Femur (tissue), 1 donor: ENCODE results near the gene CSNK2A2.

Experiments used
- DNase-seq: peaks from one replicate; pipeline ENCODE4 v3.0.0-alpha.2; 2017

The CSNK2A2 gene

DNA sequence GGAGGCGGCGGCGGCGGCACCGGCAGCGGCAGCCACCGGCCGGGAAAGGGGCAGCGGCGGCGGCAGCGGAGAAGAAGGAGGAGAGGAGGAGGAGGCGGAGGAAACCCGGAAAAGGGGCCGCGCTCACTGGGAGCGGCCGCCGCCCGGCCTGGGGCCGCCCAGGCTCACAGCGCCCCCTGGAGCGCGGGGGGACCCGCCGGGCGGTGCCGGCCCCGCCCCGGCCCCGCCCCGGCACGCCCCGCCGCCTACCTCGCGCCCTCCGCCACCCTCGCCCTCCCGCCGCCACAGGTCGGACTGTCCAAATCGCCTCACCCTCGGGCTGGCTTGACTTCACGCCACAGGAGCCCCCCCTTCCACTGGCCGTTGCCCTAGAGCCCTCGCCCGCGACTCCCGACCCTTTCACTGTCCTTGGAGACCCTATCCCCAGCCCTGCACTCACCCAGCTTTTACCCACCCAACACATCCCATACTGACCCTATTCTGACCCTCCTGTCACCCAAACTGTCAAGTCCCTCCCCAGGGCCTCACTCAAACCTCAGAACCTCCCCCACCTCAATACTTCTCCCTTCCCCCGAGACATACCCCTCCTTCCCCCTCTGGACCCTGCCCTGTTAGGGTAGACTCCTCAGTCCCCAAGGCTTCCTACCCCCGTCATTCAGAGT, at the start of gene CSNK2A2:
Gene CSNK2A2 (minus strand): TSS at position 85 of the 662 bp plus-strand sequence. CDS start 370 bp downstream, outside the sequence.
- peak; percentile 76 for DNase-seq

- no peak for DNase-seq
Measured at GRCh38 chr16:58243528-58244004, 45.7 kb upstream of the CSNK2A2 start.

DNA sequence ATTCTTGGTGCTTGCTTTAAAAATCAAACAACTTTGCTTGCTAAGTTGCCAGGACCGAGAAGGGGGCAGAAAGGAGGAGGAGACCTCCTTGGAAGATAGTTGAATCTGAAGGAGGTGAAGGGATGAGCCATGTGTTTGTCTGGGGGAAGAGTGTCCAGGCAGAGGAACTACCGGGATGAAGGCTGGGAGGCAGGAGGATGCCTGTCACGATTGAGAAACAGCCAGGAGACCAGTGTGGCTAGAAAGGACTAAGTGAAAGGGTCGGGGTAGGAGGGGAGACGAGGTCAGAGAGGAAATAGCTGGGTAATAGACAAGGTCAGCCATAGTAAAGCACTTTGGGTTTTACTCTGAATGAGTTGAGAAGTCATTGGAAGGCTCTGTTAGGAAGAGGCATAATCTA, 38.9 kb upstream of the CSNK2A2 start:
- no peak for DNase-seq

- peak; percentile 72 for DNase-seq
Measured at GRCh38 chr16:58236231-58236690, 38.4 kb upstream of the CSNK2A2 start.

- no peak for DNase-seq
Measured at GRCh38 chr16:58235663-58236062, 37.8 kb upstream of the CSNK2A2 start.

DNA sequence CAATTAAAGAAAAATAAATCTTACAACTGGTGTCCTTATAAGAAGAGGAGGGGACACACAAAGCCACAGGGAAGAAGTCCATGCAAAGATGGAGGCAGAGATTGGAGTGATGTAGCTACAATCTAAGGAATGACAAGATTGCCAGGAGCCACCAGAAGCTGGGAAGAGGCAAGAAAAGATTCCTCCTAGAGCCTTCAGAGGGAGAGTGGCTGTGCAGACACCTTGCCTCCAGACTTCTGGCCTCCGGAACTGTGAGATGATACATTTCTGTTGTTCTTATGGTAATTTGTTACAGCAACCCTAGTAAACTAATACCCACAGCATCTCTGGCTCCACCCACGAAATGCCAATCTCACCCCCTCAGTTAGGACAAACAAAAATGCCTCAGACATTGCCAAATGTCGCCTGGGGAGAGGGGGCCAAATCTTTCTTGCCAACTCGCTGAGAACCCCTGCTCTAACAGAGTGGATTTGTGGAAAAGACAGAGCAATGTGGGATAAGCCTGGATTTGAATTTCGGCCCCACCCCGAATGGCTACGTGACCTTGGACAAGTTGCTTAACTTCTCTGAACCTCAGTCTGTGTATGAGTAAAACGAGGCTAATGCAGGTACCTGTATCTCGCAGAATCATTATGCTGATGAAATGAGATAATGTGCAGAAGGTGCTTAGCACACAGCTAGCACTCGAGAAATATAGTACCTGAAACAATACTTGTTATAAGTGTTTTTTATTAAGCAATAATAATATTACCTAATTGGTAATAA, 37.1 kb upstream of the CSNK2A2 start:
- no peak for DNase-seq

- no peak for DNase-seq
Measured at GRCh38 chr16:58230259-58230658, 32.4 kb upstream of the CSNK2A2 start.

- DNase-seq, result no peak
Measured at GRCh38 chr16:58226790-58227189, 28.9 kb upstream of the CSNK2A2 start.

DNA sequence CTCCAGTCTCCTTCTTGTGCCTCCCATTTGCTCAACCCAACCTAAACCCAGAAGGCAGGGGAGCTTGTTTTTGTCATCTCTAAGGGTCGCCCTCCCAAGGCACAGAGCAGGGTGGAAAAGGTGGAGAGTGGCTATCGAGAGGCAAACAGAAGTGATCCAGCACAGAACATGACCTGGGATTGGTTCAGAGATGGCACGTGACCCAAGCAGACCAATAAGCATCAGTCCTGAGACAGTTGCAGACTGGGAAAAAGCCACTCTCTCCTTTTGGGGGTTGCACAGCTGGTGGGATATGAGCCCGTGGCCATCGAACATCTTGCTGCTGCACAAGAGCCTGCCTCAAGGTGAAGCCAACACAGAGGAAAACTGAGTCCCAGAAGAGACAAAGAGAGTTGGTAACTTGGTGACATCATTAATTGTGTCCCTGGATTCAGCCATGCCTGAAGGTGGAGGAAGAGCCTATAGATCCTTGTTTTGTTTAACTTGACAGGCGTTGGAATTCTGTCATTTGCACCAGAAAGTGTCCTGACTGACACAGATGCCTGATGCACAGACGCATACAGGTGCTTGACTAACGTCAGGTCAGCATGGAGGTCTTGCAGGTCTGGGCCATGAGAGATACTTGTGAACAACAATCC, 28.2 kb upstream of the CSNK2A2 start:
- no peak for DNase-seq

DNA sequence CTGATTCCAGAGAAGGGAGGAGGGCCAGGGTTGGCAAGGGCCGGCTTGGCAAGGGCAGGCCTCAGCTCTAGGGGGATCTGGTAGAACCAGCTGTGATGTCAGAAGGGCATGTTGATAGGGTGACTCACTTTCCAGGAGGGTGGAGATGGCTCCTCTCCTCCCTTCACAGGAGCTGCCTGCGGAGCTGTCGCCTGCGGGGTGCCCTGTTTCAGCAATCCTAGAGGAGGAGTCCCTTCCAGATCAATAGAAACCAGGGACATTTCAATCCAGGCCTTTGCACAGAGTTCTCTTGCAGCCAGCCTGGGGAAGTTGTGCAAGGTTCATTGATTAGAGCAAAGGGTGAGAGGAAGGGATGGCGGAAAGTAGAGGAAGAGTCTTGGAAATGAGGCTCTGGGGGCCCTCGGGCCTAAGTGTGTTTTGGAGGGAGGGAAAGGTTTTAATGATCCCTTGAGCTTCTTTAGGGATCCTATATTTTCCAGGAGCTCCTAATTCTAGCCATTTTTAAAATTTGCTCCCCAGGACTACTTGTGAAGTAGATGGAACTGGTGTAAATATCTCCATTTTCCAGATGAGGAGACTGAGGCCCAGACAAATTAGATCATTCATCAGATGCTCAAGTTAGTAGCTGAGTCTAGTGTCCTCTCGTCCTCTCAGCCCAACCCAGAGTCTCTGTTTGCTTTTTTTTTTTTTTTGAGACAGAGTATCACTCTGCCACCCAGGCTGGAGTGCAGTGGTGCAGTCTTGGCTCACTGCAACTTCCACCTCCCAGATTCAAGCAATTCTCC, 24.8 kb upstream of the CSNK2A2 start:
- DNase-seq, result no peak

- DNase-seq, result no peak
Measured at GRCh38 chr16:58219432-58219831, 21.5 kb upstream of the CSNK2A2 start.

DNA sequence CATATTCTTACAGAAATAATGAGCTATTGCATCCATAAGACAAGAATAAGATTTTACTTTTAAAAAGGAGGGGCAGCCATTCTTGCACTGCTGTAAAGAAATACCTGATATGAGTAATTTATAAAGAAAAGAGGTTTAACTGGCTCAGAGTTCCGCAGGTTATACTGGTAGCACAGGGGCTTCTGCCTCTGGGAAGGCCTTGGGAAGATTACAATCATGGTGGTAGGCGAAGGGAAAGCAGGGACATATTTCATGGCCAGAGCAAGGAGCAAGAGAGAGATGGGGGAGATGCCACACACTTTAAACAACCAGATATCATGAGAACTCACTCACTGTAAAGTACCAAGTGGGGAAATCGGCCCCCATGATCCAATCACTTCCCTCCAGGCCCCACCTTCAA, 20.9 kb upstream of the CSNK2A2 start:
- no peak for DNase-seq

DNA sequence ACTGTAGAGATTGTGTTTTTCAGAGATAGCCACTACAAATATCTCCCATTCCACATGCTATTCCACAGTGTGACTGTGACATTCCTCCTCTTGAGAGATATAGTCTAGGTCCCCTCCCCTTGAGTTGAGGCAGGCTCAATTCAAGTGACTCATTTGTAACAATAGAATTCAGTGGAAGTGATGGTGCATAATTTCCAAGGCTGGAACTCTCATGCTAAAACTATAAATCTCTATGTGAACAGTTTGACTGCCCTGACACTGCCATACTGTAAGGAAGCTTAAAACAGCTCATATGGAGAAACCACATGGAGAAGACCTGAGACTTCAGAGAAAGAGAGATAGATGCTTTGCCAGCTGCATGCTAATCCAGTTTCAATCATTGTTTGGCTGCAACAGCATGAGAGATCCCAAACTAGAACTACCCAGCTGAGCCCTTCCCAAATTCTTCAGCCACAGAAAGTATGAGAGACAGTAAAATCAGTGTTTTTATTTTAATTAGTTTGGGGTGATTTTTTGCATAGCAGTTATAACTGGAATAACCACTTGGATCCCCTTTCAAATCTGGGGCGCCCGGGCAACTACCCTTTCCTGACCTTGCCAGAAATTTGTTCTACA, 19.5 kb upstream of the CSNK2A2 start:
- DNase-seq, result no peak

GRCh38 chr16:58212824-58213655, 15.1 kb upstream of the CSNK2A2 start:
- no peak for DNase-seq

- no peak for DNase-seq
Measured at GRCh38 chr16:58211846-58212245, 13.9 kb upstream of the CSNK2A2 start.

- no peak for DNase-seq
Measured at GRCh38 chr16:58211245-58211644, 13.3 kb upstream of the CSNK2A2 start.

DNA sequence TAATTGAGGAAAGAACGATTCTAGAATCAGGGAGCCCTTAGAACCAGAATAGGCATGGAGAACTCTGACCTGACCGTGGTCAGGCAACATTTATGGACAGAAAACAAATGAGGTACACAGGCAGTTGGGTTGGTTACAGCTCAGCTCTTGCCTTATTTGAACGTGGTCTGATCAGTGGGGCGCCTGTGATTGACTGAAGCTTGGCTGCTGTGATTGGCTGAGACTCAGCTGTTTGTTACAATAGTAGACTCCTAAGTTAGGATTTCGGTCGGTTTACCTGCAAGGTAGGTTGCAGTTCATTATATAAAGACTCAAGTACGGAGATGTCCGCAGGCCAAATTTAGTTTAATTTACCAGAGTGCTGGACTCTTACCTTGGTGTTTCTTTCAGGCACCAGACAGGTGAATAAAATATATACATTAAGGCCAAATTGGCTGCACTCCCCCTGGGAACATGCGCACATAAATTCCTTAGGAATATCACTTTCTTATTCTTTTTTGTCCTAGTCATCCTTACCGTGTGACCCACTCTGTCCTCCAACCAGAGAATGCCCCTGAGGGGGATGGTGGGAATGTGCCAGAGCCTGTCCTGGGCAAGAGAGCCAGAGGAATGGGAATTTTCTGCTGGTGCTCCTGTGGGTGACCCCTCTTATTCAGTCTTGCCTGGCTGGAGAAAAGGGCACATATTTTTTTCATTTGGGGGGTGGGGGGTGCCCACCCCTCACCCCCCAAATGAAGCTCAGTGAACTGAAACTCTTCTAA, 7.5 kb upstream of the CSNK2A2 start:
- no peak for DNase-seq

GRCh38 chr16:58201163-58201562, 3.3 kb upstream of the CSNK2A2 start:
- DNase-seq, result no peak

DNA sequence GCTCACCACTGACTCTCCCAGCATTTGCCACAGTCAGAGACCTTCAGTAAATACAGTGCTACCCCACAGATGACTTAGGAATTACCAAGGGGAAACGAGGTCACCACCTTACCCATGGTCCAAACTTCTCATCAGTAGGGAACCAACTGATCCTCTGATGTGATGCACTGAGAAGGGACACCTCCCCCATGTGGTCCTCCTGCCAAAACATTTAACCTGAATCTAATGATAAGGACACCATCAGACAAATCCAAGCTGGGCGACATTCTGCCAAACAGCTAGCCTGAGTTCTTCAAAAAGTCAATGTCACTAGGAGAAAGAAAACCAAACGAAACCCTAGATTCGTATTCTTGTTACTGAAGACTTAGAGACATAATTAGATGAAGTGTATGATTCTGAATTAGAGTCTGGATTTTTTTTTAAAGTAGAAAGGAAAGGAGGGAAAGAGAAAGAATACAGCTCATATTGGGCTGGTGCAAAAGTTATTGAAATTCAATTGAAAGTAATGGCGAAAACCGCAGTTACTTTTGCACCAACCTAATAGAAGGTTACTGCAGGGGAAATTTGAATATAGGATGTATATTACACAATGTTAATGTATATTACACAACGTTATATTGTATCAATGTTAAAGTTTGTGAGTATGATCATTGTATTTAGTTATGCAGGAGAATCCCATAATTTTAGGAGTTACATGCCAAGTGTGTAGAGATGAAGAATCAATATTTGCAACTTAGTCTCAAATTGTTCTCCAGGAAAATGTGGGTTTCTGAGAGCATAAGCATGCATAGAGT, 2.3 kb upstream of the CSNK2A2 start:
- no peak for DNase-seq
